HG02970 (cell line): ENCODE data around the gene POU5F1.
"Not testable (repeated sequence)": the region's sequence is repeated elsewhere in the genome, so short reads cannot be mapped to it uniquely, and the experiment has no call there.

Experiments used
- ATAC-seq: cut with Tn5 transposase; IDR thresholded peaks from one replicate; pipeline ENCODE4 v1.9.1; 2021; ENCODE audit warnings: mild to moderate bottlenecking, moderate library complexity, moderate number of reproducible peaks; ENCODE audit not compliant: unreplicated experiment, low FRiP score

The POU5F1 gene

DNA sequence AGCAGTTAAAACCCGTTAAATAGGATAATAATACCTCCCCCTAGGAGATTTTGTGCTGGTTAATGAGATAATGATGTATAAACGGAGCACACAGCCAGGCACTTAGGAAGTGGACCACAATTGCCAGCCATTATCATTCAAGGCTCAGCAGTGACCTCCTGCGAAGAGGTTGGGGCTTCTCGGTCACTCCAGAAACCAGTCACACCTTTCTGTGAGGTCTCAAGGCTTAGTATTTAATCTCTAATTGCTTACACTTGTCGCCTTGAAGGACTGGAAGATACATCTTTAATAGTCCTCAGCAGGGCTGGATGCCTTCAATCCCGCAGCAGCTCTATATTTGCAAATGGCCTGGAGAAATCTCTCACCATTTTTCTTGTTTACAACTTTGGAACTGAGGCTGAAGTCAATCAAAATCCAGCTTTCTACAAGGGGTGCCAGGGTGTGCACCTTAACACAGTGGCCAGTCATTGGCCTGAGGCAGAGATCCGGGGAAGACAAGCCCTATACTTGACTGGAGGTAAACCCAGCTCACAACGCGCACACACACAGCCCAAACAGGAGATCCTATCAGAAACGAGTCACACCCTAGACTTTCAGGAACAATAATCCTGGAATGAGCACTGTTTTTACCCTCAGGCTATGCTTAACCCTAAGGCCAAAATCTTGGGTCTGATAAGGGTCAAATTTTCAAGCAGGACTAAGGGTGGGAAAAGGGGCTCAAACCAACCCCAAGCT is 1.2 kb downstream of the POU5F1 start:
- no peak for ATAC-seq

DNA sequence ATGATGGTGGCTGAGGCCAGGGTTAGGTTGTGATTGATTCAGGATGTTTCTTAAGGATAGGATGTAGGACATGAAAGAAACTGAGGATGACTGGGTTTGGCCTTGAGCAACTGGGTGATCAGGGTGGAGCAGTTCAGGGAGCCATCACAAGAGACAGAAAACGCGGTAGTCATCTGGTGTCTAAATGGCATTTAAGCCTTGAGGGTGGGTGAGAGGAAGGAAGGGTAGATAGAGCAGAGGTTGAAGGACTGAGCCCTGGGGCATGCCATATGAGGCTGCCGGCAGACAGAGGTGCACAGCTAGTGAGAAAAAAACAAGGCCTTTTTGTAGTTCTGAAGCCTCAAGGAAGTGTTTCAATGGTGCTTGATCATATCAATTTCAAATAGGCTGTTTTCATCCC is 1.9 kb downstream of the POU5F1 start:
- ATAC-seq = no peak

DNA sequence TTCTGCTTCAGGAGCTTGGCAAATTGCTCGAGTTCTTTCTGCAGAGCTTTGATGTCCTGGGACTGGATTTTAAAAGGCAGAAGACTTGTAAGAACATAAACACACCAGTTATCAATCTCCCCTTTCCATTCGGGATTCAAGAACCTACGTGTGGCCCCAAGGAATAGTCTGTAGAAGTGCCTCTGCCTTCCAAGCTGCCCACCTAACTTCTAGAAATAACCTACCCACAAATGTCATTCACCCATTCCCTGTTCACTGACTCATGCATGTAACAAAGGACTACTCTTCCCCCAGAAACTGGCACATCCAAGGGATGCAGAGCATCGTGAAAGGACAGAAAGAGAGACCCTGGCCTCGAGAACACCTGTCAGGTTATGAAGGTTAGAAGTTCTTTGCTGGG is 4.5 kb downstream of the POU5F1 start:
- ATAC-seq = no peak

DNA sequence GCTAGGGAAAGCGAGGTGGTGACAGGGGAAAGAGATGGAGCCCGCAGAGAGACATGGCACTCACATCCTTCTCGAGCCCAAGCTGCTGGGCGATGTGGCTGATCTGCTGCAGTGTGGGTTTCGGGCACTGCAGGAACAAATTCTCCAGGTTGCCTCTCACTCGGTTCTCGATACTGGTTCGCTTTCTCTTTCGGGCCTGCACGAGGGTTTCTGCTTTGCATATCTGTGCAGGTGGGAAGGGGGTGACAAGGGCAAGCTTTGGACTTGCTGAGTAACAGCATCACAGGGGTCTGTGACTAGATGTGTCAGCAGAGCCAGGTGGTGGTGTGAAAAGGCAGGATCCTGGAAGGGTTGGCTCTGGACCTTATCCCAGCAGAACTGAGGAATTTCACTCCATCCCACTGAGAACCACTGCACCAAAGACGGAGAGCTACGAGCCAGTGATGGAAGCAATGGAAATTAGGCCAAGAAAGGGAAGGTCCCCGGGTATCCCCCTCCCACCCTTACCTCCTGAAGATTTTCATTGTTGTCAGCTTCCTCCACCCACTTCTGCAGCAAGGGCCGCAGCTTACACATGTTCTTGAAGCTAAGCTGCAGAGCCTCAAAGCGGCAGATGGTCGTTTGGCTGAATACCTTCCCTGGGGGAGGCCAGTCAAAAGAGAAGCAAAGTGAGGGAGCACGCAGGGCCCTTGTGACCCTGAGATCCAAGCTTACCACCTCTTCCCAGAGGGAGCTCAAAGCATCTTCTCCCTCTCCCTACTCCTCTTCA is 5.2 kb downstream of the POU5F1 start:
- ATAC-seq = peak; percentile 69

DNA sequence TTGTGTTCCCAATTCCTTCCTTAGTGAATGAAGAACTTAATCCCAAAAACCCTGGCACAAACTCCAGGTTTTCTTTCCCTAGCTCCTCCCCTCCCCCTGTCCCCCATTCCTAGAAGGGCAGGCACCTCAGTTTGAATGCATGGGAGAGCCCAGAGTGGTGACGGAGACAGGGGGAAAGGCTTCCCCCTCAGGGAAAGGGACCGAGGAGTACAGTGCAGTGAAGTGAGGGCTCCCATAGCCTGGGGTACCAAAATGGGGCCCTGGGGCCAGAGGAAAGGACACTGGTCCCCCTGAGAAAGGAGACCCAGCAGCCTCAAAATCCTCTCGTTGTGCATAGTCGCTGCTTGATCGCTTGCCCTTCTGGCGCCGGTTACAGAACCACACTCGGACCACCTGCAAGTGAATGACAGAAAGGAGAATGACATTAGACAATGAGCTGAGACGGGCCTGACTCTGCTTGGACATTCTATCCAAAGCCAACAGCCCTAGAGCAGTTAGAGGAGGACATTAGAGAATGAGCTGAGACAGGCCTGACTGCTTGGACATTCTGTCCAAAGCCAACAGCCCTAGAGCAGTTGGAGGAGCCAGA is 5.9 kb downstream of the POU5F1 start:
- not testable (repeated sequence) for ATAC-seq

DNA sequence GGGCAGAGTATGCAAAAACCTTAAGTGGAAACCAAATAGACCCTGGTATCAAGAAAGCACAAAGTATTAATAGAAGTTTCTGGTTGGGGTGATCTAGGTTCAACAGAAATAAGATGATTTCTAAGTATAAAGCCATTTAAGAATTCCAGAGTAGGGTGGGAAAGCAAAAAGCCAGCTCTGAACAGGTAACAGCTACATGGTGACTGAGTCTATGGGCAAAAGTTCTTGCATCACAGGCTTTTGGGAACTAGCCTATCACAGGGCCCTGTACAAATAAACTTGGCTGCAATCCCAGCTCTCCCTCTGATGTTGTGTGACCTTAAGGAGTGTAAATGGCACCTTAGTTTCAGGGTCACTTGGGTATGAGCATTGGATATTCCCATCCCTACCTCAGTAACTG is 6.6 kb downstream of the POU5F1 start:
- no peak for ATAC-seq

DNA sequence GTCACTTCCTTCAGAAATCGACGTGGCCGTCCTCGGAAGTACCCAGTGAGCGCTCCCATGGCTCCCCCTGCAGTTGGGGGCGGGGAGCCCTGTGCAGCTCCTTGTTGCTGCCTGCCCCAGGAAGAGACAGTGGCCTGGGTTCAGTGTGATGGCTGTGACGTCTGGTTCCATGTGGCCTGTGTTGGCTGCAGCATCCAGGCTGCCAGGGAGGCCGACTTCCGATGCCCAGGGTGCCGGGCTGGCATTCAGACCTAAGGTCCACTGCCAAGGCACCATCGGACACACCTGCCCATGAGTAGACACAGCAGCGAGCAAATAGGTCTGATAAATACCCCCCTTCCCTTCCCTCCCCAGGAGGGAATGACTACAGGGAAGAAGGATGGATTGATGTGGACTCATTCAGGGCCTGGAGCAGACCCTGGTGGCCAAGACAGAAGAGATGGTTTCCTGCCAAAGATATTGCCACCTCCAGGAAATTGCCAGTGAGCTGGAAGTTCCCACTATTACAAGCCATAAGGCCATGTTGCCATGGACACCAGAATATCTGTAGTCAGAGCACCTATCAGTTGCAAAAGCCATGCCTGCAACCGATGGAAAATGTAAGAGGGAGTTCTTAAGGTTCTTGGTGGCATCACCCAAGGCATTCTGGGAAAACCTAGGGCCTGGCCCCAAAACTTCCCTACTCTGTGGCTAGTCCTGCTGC is 7.9 kb downstream of the POU5F1 start:
- no peak for ATAC-seq

DNA sequence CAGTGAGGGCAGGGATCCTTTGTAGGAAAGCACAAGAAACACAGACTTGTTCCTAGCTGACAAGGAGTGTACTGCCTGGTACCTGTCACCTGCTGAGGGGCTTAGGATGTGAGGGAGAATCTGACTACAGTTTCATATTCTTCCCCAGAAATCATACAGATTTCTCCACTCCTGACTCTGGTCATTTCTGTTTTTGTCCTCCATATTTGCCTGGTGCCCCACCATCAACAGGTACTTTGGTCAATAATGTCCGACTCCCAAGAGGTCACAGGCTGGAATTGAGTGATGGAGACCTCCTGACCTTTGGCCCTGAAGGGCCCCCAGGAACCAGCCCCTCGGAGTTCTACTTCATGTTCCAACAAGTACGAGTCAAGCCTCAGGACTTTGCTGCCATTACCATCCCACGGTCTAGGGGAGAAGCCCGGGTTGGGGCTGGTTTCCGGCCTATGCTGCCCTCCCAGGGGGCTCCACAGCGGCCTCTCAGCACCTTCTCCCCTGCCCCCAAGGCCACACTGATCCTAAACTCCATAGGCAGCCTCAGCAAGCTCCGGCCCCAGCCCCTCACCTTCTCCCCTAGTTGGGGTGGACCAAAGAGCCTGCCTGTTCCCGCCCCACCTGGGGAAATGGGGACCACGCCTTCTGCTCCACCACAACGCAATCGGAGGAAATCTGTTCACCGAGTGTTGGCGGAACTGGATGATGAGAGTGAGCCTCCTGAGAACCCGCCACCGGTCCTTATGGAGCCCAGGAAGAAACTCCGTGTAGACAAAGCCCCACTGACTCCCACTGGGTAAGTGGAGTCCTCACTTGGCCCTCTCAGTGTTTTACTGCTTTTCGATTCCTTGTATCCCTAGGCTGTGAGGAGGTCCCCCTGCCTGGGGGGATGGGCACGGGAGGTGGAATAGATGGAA is 9.0 kb downstream of the POU5F1 start:
- ATAC-seq = no peak

DNA sequence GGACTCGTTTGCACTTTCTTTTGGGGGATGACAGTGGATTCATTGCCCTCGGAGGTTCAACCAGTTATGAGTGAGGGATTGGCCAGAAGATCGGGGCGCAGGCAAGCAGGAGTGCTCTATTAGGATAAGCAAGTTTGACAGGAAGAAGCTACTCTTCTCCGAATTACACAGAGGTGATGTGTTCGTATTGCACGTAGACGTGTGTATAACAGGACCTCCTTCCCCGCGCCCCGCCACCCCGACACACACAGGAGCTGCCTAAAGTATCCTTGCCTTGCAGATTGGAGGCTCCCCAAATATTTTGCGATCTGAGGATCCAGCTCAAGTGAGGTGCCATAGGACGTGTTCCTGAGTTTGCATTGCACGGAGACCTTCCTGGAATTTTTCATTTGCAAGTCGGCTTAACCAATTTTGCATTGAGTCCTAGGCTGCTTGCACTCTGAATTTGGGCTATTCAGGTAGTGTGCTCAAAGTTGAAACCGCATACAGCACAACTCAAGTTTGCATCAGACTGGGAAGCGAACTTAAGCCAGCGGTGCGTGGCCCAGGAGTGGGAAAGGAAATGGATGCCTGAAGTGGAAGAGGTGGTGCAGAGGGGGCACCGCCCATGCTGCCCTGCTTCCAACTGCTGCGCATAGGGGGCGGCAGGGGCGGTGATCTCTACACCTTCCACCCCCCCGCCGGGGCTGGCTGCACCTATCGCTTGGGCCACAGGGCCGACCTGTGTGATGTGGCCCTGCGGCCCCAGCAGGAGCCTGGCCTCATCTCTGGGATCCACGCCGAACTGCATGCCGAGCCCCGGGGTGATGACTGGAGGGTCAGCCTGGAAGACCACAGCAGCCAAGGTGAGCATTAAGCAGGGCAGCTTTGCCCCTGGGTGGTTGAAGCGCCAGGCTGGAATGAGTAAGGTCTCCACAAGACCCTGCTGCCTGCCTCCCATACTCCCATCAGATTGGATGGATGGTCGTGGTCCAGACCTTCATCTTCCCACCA is 11.3 kb downstream of the POU5F1 start:
- ATAC-seq = no peak

DNA sequence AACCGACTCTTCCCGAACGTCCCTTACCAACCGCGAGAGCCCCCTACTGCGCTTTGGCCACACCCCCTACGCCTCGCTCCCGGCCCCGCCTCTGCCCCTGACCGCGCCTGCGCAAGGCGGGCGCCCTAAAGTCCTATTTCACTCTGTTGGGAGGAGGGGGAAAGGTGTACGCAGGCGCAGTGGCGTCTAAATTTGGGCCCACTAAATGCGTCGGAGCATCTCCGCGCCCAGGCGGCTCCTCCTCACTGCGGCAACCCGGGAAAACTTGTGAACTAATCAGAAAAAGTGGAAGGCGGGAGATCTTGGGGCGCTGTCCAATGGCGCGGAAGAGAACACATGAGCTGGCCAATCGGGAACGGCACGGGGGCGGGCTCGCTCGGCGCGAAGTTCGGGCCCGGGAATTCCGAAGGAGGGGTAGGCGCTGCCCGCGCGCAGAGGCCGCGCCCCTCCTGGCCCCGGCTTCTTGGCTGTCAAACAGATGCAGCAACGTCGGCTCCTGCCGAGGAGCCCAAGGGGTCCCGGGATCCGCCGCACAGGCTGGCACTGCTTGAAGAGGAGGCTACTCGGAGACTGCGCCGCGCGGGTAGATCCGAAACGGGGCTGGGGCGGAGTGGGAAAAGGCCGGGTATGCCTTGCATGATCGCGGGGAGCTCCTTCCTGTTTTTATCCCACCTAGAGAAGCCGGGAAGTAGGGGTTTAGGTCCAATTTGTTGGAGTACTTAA is 12.2 kb downstream of the POU5F1 start, which contains the start of gene TCF19:
Gene TCF19, plus strand, starts transcription at position 450 of the 723 bp plus-strand sequence. CDS start 881 bp downstream, outside the sequence.
- peak; percentile 89 for ATAC-seq

DNA sequence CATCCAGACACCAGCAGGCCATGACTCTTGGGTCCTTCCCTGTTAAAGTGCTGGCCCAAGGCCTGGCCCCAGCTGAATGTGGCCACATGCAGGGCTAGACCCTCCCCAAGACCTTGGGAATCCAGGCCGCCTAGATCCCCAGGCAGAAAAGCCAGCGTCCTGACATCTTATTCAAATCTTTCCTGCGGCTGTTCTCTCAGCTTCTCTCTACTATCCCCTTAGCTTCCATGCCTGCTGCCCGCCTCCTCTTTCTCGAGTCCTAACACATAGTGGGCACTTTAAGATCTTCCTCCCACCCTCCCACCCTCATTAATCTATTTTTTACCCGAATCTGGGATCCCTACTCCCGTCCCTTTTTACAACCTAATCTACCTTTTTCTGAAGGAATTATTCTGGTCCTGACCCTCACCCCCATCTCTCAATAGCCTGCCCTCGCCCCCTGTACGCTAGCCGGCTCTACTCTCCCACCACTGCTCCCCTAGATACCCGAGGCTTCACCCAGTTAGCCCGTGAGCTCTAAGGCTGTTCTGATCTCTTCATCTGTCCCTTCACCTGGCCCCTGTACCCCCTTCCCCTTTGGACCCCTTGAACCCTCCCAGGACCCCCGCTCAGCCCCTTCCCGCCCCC is 12.9 kb downstream of the POU5F1 start, which contains the start of gene CCHCR1:
Gene CCHCR1, minus strand, starts transcription at position 290 of the 627 bp plus-strand sequence. Its CDS starts 202 bp downstream, at position 88.
- no peak for ATAC-seq

DNA sequence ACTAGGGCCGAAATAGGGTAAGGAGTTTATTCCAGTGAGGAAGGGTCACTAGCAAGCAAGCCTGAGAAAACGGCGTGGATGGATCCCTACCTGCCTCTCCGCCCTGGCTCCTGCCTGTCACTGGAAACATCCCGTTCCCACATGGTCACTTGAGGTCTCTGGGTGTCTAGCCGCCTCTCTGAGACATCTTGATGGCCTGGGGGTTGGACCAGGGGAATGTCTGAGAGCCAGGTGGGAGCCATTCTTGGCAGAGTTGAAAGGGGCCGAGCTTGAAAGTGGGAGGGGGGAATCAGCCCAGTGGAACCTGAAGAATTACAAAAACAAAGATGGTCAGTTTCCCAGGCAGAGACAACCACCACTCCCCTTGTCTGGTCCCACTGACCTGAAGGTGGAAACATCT is 13.8 kb downstream of the POU5F1 start:
- ATAC-seq = no peak

DNA sequence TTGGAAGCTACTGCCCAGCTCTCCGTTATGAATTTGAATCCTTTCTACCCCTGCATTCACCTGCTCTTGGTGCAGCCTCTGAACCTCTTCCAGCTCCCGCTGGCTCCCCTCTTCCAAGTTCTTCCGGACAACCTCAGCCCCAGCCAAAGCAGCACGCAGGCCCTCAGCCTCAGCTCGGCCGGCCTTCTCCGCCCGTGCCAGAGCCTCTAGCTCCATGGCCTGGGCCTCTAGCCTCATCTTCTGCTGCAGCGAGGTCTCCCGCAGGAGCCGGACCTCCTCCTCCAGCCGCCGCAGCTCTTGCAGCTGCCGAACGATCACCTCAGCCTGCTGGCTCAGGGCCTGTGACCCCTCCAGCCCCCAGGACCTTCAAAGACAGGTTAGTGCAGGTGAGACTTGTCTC is 16.0 kb downstream of the POU5F1 start:
- no peak for ATAC-seq

DNA sequence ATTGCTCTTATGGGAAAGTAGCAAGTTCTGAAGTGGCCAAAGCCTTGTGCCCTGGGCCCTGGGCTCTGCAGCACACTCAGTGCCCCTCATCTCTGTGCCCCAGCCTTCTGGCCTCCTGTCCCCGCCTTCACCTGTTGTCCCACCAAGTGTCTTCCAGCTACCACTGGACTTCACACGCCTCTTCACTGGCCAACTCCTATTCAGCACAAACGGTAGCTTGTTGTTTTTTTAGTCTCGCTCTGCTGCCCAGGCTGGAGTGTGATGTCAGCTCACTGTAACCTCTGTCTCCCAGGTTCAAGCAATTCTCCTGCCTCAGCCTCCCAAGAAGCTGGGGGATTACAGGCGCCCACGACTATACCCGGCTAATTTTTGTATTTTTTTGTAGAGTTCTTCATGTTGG is 17.7 kb downstream of the POU5F1 start:
- no peak for ATAC-seq

DNA sequence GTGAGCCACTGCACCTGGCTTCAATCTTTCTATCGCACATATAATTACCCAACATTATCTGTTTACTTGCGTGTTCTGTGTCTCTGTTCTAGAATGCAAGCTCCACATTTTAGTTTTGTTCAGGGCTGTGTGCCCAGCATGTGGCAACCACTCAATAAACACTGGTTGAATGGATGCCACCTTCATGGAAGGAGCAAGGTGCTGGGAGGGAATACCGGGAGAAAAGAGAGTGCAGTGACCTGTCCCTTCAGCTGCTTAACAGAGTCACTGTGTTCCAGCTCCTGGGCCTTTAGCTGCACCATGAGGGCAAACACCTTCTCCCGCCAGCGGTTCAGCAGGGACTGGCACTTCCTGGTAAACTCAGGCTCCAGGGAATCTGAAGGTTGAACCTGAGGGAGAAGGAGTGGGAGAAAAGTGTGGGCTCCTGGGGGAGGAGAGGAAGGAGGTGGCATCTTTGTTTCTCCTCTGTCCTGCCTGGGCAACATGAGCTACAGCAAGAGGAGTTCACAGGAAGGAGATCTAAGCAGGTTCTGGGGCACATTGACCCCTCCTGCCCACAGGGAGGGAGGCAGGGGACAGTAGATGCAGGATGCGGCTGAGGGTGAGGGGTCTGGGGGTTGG is 20.5 kb downstream of the POU5F1 start:
- ATAC-seq = no peak

DNA sequence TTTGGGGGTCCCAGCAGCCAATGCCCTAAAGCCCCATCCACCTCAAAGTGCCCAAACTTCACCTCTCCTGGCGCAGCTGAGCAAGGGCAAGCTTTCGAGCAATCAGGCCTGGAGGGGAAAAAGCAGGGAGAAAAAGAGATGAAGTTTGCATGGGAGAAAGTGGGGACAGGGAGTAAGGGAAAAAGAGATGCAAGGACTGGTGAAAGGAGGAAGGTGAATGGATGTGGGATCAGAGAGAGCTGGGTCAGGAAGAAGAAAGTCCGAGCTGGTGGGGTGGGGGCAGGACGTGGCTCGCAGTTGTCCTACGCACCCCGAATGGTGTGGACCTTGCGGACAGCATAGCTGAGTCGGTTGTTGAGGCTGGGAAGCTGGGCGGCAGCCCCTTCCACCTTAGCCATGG is 25.1 kb downstream of the POU5F1 start:
- ATAC-seq = no peak

DNA sequence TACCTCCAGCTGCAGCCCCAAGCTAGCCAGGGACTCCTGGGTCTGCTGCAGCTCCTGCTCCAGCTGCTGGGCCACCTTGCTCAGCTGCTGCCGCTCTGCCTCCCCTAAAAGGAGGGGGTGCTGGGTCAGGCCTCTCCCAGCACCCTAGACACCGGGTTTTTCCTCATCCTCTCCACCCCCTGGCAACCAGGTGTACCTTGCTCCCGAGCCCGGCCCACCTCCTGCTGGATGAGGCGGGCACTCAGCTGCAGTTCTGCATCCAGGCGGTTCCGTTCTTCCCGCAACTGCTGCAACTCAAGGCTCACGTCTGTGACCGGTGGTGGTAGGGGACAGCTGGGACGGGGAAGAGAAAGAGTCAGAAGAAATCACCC is 25.5 kb downstream of the POU5F1 start:
- no peak for ATAC-seq
